ENCODE results near the gene PIK3CD. TPM values are rescaled to one million over a fixed set of nuclear protein-coding genes. Genes with fewer than 3 reads are reported as not detected.
A peak's percentile ranks its signal among the peaks of the same experiment; 100 is the strongest.
"Not testable (repeated sequence)": the region's sequence is repeated elsewhere in the genome, so short reads cannot be mapped to it uniquely, and the experiment has no call there.

The PIK3CD gene
- total RNA-seq, 1 donor from 2014 or later = 6.0 TPM

DNA sequence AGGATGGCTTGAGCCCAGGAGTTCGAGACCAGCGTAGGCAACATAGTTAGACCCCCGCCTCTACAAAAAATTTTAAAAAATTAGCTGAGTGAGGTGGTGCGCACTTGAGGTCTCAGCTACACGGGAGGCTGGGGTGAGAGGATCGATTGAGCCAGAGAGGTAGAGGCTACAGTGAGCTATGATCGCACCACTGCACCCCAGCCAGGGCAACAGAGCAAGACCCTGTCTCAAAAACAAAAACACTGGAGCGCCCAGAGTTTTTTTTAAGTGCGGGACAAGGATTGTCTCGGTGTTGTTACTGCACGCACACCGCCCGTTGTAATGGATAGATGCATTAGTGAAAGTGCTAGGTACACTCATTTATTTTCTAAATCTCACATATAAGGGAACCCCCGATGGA, 37.1 kb downstream of the PIK3CD start:
- DNase-seq (ENCODE audit: low spot score) = no peak

DNA sequence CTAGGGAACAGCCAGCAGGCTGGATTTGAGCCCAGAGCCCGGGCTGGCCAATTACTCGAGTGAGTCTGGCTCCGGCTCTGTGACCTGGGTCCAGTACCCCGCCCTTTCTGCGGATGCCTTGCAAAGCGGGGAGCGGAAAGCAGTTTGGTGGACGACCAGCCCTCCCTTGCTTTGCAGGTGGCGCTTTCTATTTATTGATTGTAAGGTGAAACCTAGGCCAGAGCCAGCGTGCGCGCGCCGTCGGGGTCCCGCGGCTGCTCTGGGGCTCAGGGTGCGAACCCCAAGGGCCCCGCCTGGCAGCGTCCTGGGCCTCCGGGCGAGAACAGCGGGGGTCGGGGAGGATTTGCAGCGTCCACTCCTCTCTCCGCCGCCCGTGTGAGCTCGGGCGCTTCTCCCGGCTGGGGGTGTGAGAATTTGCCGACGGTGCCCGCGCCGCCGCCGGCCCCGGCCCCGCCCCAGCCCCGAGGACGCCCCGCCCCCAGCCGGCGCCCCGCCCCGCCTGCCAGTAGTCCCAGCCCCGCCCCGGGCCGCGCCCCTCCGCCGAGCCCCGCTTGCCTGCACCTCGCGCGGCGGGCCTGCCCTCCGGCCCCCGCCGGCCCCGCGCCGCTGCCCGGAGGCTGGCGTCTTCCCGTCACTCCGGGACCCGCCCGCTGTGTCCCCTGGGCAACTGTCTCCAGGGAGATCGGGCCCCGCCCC, 37.6 kb downstream of the PIK3CD start:
- DNase-seq (ENCODE audit: low spot score) = peak; percentile 37

DNA sequence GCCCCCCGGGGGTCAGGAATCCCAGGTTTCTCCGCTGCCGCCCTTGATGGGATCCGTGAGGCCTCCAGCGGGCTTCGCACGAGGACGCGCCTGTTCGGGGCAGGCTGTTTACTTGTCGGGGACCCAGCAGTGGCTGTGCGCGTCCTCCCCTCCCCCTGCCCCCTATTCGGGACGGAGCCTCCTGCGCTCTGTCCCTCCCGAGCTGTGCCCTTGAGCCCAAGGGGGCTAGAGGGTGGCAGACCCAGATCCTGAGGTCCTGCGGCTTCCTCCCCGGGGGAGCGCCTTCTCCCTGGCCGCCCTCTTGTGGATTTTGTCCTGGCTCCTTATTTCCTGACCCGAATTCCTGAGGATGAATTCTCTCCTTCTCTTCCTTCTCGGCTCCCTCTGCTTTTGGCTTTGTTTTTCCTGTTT, 38.4 kb downstream of the PIK3CD start:
- peak; percentile 24 for DNase-seq (ENCODE audit: low spot score)

DNA sequence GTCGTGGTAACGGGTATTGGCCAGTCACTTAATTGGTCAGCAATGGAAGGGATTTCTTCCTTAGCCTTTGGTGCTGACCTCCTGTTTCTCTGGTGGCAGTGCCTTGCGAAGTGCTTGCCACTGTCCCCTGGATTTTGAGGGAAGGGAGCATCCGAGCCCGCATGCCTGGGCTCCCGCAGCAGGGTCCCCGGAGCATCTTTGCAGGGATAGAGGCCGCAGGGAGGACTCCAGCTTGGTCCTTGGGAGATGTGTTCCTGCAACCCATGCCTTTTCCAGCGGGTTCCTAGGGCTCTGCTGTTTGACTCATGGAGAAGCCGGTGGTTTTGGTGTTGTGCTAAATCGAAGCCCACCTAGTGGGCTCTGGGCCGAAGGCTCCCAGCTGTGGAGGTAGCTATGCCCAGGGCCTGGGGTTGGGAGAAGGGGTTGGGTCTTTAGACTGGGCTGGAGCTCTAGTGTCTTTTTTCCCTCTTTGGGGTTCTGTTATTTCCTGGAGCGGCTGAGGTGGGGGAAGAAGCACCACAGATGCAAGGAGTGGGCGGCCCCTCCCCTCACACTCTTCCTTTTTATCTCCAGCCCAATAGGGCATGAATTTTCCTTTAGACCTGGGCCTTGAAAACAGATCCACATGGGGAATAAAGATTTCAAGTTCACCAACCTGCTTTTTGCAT, 39.0 kb downstream of the PIK3CD start:
- no peak for DNase-seq (ENCODE audit: low spot score)

DNA sequence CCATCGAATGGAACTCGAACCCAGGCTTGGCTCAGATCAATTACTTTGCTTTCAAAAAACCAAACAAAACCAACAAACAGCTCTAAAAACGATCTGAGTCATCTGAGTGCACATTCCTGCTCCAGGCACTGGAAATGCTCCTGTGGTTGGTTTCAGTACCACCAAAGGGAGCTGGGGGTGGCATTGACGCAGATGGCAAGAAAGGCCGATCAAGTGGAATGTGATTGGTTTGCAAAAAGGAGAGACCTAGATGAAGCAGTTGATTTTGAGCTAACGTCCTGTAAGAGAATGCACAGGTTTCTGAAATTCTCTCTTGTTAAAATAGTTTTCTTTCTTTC, 39.5 kb downstream of the PIK3CD start:
- DNase-seq (ENCODE audit: low spot score) = no peak

DNA sequence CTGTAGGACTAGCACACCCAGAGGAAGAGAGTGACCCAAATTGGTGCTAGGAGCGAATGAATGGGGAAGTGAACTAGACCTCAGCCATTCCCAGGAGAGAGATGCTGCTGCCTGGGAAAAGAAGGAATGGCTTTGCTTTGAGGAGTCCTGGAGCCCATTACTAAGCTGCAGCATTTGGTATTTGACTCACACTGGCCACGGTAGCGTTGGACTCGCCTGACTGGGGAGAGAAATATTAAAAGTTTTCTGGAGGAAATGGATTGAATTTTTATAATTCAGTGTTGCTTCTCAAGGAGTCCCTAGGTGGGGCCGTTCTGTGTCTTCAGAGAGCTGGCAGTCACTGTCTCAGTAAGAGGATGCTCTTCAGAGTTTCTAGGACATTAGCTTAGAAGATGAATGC, 40.2 kb downstream of the PIK3CD start:
- DNase-seq (ENCODE audit: low spot score) = no peak

DNA sequence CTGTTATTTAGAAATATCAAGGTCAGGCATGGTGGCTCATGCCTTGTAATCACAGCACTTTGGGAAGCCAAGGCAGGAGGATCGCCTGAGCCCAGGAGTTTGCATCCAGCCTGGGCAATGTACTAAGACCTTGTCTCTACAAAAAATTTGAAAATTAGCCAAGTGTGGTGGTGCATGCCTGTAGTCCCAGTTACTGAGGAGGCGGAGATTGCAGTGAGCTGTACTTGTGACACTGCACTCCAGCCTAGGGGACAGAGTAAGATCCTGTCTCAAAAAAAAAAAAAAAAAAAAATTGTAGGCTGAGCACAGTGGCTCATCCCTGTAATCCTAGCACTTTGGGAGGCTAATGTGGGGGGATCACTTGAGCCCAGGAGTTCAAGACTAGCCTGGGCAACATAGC, 45.3 kb downstream of the PIK3CD start:
- DNase-seq (ENCODE audit: low spot score) = no peak

DNA sequence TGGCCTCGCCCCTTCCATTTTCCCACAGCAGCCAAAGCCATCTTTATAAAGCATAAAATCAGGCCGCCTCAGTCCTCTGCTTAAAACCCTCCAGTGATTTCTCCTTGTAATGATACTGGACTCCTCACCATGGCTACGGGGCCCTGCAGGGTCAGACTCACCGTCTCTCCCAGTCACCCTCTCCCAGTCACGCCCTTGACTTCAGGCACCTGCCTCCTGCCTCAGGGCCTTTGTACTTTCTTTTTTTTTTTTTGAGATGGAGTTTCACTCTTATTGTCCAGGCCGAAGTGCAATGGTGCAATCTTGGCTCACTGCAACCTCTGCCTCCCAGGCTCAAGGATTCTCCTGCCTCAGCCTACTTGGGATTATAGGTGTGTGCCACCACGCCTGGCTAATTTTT, 47.8 kb downstream of the PIK3CD start:
- DNase-seq (ENCODE audit: low spot score) = no peak

DNA sequence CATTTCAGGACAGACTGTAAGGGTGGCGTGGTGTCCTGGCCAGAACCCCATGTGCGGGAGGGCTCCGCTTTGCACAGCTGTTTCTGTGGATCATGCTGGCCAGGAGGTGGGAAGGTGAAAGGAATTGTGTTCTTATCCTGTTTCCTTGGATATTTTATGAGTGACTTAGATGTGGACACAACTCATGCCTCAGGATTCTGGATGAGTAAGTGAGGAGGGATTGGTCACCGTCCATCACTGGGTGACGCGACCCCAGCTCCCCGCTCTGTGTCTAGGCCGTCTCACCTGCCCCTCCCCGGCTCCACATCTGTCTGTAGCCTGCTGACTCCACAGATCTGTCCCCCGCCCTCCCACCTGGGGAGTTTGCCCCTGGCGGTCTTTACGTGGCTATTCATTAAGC, 48.8 kb downstream of the PIK3CD start:
- no peak for DNase-seq (ENCODE audit: low spot score)

DNA sequence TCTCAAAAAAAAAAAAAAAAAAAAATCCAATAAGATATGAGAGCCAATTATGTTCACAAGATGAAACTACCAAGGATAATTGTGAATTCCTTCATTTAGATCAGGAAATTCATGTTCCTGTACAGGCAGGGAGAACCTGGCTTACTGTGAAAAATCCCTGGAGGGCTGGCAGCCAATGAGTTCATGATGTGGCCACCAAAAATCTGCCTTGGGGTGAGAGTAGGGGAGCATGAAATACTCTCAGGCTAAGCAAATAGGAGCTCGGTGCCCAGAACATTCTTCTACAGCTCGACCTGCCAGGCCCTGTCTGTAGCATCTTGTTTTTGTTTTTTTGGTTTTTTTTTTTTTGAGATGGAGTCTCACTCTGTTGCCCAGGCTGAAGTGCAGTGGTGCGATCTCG, 50.1 kb downstream of the PIK3CD start:
- no peak for DNase-seq (ENCODE audit: low spot score)

DNA sequence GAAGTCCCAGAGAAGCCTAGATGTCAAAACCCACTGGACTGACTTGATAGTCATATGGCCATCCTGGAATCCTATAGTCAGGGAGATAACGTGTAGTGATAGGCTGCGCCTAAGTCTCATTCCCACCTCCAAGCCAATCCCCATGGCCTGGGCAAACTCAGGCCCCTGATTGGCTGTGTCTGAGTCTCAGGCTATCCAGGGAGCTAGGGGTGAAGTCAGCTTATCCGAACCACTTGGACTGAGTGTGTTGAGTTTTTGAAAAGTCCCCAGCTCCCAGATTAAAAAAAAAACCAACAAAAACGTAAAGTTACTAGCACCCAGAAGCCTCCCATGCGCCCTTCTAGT, 51.6 kb downstream of the PIK3CD start:
- no peak for DNase-seq (ENCODE audit: low spot score)

DNA sequence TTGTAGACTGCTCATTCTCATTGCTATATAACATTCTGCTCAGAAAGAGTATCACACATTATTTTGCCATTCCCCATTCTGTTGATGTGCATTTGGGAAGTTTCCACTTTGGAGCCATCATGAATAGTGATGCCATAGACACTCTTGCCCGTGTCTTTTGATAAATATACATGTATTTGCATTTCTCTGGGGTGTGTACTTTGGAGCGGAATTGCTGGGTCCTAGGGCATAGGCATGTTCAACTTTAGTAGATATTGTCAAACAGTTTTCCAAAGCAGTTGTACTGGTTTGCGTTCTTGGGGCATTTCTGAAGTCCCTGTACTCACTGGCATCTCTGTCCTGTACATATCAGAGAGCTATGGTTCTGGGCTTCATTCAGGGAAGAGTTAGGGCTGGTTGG, 52.1 kb downstream of the PIK3CD start:
- DNase-seq (ENCODE audit: low spot score) = no peak

DNA sequence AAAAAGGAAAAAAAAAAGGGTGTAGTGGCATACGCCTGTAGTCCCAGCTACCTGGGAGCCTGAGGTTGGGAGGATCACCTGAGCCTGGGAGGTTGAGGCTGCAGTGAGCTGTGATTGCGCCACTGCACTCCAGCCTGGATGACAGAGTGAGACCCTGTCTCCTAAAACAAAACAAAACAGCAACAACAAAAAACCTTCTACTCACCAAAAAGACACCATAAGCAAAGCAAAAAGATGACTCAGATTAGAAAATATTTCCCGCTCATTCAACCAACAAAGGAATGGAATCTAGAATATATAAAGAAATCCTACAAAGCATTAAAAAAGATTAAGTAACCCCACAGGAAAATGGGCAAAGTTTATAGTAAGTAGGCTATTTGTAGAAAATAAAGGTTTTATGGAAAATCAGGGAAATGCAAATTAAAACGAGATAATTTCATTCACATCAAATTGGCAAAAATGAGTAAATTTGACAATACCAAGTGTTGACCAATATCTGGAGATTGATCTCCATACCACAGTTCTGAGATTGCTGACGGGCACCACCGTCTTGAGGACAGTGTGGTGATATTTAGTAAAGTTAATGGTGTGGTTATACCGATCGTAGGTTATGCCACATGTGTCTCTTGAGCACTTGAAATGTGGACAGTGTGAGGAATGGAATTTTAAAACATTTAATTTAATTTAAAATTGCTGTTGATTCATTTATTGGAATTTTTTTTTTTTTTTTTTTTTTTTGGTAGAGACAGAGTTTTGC, 54.0 kb downstream of the PIK3CD start:
- no peak for DNase-seq (ENCODE audit: low spot score)

DNA sequence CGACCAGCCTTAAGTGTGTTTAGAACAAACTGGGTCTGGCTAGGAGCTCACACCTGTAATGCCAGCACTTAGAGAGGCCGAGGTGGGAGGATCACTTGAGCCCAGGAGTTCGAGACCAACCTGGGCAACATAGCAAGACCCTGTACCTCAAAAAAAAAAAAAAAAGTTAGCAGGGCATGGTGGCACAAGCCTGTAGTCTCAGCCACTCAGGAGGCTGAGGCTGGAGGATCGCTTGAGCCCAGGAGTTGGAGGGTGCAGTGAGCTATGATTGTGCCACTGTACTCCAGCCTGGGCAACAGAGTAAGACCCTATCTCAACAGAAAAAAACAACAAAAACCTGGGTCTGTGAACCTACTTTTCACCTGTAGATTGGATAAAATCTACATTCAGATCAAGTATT, 54.6 kb downstream of the PIK3CD start:
- no peak for DNase-seq (ENCODE audit: low spot score)

DNA sequence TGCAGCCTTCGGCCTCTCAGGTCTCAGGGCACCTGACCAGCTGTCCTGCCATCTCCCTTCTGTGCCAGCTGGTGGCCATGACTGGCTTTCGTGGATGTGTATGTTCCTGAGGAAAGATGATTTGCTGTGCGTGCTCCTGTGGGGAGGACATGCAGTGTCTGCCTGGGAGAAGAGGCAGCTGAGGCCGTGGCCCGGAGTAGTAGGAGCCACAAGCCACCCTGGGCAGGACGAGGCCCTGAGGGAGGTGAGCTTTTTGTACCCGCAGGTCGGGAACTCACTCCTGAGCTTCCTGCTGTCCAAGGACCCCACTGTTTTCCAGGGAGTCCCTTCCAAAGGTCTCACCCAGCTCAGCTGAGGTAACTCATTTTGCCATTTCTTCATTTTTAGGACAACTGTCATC, 58.5 kb downstream of the PIK3CD start:
- no peak for DNase-seq (ENCODE audit: low spot score)

DNA sequence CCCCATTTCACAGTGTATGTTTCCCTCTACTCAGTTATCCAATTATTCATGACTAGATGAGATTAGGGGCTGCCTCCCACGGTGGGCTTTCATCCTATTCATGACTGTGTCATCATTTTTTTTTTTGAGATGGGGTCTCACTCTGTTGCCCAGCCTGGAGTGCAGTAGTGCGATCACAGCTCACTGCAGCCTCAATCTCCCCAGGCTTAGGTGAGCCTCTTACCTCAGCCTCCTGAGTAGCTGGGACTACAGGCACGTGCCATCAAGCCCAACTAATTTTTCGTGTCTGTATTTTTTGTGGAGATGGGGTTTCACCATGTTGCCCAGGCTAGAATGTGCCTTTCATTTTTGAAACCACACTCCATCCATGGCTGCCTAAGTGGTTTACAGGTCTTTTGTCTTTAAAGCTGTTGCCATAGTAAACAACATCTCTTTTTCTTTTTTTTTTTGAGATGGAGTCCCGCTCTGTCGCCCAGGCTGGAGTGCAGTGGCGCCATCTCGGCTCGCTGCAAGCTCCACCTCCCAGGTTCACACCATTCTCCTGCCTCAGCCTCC, 60.0 kb downstream of the PIK3CD start:
- DNase-seq (ENCODE audit: low spot score) = no peak

DNA sequence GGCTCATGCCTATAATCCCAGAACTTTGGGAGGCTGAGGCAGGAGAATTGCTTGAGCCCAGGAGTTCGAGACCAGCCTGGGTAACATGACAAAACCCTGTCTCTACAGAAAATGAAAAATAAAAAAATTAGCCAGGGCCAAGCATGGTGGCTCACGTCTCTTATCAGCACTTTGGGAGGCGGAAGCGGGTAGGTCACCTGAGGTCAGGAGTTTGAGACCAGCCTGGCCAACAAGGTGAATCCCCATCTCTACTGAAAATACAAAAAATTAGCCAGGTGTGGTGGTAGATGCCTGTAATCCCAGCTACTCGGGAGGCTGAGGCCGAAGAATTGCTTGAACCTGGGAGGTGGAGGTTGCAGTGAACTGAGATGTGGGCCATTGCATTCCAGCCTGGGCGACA, 61.2 kb downstream of the PIK3CD start:
- DNase-seq (ENCODE audit: low spot score) = not testable (repeated sequence)

DNA sequence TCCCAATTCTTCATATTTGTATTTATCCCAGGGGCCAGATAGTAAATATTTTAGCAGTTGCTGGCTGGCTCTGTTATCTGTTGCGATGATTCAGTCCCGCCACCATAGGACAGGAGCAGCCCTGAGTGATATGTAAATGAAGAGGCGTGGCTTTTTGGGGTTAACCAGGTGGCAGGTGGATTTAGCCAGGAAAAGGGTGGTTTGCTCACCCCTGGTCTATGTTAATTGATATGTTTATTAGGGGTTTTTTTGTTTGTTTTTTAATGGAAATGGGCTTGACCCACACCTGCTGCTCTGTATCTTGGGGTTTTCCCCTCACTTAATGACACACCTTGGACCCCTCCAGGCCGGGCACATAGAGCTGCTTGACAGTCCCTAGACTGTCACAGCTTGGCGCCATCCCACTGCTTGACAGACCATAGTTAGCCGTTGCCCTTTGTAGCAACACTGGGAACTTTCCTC, 62.8 kb downstream of the PIK3CD start:
- DNase-seq (ENCODE audit: low spot score) = no peak

DNA sequence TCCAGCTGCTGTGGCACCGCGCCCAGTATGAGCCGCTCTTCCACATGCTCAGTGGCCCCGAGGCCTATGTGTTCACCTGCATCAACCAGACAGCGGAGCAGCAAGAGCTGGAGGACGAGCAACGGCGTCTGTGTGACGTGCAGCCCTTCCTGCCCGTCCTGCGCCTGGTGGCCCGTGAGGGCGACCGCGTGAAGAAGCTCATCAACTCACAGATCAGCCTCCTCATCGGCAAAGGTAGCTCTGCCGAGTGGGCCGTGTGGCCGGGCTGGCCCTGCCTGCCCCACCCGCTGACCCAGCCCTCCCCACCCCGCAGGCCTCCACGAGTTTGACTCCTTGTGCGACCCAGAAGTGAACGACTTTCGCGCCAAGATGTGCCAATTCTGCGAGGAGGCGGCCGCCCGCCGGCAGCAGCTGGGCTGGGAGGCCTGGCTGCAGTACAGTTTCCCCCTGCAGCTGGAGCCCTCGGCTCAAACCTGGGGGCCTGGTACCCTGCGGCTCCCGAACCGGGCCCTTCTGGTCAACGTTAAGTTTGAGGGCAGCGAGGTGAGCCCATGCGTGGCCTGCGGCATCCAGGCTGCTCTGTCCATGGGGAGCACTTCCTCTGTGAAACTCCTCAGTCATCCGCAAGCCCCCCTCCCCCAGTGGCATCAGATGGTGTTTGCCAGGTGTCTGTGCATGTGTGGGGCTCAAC, 64.2 kb downstream of the PIK3CD start:
- no peak for DNase-seq (ENCODE audit: low spot score)

DNA sequence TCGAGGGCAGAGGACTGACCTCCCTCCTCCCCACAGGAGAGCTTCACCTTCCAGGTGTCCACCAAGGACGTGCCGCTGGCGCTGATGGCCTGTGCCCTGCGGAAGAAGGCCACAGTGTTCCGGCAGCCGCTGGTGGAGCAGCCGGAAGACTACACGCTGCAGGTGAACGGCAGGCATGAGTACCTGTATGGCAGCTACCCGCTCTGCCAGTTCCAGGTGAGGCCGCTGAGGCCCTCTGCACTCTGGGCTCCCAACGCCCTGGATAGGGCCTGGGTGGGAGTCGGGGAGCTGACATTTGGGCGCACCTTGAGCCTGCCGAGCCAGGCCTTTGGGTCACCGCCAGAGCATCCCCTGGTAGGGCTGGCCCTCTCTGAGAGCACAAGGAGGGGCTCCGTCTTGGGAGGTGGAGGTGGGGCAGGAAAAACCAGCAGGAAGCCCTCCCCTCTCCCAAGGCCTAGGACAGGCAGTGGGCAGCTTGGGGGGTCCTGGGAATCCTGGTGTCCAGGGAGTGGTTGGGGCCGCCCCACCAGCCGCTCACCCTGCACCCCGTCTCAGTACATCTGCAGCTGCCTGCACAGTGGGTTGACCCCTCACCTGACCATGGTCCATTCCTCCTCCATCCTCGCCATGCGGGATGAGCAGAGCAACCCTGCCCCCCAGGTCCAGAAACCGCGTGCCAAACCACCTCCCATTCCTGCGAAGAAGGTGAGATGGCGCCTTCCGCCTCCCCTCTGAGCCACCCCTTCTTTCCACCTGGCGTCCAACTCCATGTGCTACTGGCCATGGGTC, 65.1 kb downstream of the PIK3CD start:
- DNase-seq (ENCODE audit: low spot score) = no peak
